Measurements from ENCODE around the gene IL17REL.

Gene IL17REL

DNA sequence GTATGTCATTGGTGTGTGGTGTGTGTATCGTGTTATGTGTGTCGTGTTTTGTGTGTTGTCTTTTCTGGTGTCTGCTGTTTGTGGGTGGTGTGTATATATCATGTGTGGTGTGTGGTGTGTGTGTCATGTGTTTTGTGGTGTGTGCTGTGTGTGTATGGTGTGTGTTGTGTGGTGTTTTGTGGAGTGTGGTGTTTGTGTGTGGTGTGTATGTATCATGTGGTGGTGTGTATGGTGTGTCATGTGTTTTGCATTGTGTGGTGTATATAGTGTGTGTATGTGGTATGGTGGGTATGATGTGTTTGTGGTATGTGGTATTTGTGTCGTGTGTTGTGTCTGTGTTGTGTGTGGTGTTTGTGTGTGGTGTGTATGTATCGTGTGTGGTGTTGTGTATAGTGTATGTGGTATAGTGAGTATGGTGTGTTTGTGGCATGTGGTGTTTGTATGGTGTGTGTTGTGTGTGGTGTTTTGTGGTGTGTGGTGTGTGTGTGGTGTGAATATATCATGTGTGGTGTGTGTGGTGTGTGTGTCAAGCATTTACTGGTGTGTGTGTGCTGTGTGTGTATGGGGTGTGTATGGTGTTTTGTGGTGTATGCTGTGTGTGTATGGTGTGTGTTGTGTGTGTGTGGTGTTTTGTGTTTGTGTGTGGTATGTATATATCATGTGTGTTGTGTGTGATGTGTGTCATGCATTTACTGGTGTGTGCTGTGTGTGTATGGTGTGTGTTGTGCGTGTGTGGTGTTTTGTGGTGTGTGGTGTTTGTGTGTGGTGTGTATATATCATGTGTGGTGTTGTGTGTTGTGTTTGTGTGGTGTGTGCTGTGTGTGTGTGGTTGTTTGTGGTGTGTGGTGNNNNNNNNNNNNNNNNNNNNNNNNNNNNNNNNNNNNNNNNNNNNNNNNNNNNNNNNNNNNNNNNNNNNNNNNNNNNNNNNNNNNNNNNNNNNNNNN, 39.3 kb downstream of the IL17REL start:
- no peak for DNase-seq
- intact Hi-C loops (cut with DNase I): no loop called here

DNA sequence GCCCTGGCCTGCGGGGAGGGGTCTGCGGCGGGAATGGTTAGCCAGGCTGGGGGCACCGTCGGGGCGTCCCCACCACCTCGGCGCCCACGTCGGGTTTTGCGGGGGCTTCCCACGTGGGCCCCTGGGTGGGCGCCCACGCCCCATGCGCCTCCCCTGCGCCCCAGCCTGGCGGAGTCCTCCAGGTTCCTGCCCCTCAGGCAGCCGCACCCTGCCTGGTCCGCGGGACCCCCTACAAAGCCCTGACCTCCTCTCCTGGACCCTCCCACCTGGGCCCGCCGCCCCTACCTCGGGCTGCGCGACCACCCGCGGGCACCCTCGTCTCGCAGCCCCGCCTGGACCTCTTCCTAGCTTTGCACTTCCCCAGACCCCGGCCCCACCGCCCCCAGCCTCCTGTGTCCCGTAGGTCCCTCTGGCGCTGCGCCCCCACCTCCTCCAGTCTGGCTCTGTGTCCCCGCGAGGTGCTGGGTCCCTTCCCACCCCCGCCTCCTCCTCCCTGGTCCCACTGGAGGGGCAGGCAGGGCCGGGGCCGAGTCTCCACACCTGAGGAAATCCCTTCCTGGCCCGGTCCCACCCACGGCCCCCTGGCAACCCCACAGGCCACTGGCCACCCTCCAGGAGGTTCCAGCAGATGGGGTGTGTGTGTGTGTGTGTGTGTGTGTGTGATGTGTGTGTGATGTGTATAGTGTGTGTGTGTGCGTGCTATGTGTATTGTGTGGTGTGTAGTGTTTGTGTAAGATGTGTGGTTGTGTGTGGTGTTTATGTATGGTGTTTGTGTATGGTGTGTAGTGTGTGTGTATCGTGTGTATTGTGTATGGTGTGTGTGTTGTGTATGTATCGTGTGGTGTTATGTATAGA, 40.2 kb downstream of the IL17REL start:
- intact Hi-C loops (cut with DNase I): no loop called here
- DNase-seq: peak in 8 of 10 donors; percentile 6 to 69 (median 10)

DNA sequence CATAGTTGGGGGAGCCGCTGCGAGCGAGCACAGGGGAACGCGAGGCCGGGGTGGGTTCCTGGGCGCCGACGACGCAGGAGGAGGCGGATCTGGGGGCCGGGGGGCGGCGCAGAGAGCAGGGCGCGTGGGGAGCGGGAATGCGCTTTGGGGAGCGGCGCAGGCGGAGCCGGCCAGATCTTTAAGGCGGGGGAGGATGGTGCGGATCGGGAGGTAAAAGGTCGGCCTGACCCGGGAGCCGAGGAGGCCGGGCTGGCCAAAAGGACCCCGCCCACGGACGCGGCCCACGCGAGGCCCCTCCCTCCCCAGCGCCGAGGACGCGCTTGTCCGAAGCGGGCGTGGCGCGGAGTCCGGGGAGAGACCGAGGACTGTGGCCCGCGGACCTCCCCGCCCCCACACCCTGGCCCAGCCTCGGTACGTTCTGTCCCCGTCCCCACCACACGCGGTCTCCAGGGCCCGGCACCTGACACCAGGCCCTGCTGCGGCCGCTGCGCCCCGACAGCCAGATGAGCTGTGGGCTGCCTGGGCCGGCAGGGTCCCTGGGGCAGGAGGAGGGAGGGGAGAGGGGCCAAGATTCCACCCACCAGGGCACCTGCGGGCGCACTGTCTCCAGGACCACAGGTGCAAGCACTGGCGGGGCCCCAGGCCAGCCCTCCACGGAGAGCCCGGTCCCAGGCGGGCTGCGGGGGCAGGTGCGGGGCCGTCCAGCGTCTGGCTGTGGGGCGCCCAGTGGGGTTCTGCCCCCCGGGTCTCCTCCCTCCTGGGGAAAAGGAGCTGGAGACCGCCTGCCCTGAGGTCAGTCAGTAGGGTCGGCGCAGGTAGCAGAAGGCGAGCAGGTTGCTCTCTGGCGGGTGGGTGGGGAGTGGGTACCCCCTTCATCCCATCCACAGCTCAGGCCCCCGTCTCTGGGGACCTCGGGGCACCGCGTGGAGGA, 41.1 kb downstream of the IL17REL start:
- intact Hi-C loops (cut with DNase I): no loop called here
- DNase-seq: peak; percentile 22 to 94 (median 53)

DNA sequence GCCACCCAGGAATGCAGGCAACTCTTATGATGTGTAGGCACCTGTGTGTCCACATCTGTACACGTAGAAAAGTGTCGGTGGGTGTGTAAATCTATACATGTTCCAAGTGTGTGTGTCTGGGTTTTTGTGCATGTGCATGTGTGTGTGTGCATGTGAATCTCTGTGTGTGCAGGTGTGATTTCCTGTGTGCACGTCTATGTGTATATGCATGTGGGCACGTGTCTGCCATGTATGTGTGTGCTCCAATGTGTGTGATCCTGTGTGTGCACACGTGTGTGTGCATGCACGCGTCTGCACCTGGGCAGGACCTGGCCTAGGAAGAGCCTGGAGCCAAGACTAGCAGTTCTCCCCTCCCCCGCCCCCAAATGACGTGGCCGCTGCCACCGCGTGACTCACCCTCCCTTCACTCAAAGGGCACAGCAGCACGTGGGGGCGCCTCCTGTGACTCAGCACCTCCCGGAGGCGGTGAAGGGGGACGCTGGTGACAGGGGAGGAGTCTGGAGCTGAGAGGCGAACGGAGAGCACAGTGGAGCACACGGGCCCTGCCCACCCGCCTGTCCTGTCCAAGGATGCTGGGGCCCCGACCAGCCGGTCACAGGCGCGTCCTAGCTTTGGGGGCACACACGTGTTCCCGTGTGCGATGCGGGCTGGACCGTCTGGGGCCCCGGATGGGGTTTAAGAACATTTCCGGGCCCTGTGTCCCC, 41.9 kb downstream of the IL17REL start:
- DNase-seq: peak; percentile 81 to 99 (median 88)
- intact Hi-C loops (cut with DNase I): no loop called here

DNA sequence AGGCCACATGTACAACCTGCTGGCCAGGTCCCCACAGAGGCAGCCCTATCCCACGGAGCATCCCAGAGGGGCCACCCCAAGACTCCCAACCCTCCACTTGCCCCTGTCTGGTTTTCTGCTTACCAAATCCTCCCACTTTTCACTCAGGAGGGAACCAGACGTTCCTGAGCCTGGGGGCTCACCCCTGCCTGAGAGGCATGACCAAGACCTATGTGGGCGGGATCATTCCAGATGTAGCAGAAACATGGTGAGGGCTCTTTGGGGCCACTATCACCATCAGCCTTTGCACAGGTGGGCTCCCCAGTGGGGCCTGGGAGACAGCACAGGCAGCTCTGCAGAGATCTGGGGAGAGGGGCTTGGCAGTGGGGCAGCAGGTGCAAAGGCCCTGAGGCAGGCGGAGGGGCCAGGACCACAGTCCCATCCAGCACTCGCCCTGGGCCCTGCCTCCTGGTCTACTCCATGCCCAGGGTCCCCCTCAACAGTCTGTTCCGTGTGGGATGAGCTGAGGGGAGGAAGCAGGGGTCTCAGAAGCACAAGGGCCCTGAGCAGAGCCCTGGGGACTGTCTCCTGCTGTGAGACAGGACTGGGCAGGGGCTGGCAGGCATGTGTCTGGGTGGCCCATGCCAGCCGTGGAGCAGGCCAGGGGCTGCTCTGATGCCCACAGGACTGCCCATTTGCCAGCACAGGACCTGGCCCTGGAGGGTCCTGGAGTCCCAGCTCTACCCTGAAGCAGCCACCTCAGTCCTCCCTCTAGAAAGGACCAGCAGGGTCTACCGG, 42.6 kb downstream of the IL17REL start:
- DNase-seq: peak in 6 of 10 donors; percentile 1 to 79 (median 28)
- intact Hi-C loops (cut with DNase I): loop anchor here (5.0 kb wide), 1 partner anchor 38 kb away; no protein-coding TSS in a partner anchor

DNA sequence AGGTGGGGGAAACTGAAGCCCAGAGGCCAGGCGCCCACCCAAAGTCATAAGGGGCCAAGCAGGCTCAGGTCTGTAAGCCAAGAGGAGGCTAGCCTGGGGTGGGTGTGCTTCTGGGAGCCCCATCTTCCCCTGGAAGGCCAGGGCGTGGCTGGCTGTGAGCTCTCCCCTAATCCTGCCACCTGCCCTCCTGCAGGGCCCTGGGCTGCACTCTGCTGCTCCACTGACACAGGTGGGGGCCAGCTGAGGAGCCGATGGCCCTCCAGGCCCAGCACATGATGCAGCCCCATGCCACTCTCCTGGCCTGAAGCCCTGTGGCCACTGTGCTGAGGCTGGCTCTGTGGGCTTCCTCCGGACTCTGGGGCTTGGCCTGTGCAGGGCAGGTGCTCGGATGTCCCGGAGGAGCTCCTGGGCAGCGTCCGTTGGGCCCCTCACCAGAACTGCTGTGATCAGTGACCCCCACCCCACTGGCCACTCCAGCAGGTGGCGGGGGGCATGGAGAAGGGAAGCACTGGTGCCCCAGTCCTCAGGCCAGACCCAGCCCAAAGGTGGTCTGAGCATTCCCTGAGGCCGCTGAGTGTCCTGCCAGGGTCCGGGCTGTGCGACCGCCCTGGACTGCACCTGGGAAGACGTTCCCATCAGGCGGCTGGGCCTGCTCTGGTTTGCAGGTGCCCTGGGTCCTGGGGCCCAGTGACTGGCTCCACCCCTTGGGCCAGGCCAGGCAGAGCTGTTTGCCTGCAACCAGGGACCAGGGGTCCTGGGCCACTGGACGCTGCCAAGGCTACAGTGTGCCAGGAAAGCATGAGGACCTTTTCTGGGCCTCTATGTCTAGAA, 43.5 kb downstream of the IL17REL start:
- intact Hi-C loops (cut with DNase I): loop anchor here (5.0 kb wide), 1 partner anchor 37 kb away; no protein-coding TSS in a partner anchor
- DNase-seq: peak in 8 of 10 donors; percentile 1 to 82 (median 14)

DNA sequence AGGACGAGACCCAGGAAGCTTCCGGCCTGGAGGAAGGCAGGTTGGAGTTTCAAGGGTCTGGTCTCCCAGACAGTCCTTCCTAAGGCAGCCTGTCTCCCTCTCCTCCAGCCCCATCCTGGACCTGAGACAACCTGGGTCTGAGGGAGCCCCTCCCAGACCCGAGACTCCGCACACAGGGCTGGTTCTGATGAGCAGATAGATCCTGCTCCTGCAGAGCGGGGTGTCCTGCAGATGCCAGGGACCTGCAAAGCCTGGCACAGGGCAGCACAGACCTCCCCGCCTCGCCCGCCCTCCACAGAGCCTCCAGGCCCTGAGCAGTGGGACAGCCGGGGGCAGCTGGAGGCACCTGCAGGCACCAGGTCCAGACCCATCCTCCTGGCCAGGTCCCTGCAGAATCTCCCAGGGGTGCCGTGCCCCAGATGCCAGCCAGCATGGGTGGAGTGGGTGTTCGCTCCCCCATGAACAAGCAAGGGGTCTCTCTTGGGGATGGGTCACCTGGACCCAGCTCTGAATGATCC, 44.2 kb downstream of the IL17REL start:
- DNase-seq: peak in 9 of 10 donors; percentile 2 to 87 (median 19)
- intact Hi-C loops (cut with DNase I): loop anchor here (5.0 kb wide), 1 partner anchor 36 kb away; no protein-coding TSS in a partner anchor

DNA sequence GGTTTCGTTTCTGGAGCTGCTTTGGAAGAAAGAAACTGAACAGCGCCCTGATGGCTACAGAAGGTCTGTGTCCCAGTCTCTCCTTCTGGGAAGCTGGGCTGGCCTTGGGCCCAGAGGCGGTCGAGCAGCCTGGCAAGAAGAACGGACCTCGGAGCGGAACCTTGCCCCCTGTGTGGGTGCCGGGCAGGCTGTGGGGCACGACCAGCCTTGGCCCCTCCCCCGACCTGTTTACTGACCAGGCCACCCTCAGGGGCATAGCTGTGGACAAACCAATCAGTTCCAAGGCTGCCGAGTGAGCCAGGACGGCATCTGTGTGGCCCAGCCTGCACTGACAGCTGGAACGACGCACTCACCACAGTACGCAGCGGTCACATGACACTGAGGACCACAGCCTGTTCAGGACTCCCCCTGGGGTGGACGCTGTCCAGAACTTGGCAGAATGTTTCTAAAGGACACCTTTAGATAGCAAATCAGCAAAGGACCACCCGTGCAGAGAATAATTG, 44.8 kb downstream of the IL17REL start:
- DNase-seq: peak; percentile 16 to 94 (median 62)
- intact Hi-C loops (cut with DNase I): loop anchor here (5.0 kb wide), 1 partner anchor 35 kb away; no protein-coding TSS in a partner anchor

DNA sequence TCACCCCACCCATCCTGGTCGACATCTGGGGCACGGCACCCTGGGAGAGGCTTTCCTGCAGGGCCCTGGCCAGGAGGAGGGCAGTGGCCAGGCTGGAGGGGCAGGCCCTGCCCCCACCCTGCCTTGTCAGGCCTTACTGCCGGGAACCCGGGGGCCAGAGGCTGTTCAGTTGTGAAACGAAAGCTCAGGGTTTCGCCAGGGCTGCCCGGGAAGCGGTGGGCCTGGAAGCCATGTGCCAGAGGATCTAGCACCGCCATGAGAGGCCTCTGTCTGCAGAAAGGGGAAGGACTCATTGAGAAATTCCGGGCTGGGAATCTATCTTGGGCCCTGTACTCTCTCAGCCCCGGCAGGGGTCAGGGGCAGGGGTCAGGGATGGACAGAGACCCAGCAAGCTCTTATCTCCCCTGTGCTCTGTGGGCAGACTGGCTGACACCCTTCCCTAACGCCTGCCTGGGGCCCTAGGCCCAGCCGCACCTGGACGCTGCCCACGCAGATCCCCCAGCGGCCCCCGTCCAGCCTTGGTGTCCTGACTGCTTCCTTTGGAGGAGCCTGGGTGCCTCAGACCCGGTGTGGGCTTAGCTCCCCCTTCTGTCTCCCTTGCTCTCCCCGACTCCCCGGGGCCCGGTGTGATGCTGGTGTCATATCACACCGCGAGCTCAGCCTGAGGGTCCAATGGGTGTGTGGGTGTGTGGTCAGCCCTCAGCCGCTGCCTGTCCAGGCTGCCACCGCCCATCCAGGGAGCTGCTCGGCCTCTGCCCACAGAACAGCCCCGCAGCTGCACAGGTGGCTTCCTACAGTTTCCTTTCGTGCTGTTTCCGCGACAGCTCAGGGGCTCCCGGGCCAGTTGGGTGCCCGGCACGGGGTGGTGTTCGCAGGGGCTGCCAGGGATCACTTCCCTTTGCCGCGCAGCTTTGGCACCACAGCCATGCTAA, 45.5 kb downstream of the IL17REL start:
- intact Hi-C loops (cut with DNase I): loop anchor here (5.0 kb wide), 1 partner anchor 35 kb away; no protein-coding TSS in a partner anchor
- peak; percentile 7 to 93 (median 34) for DNase-seq

DNA sequence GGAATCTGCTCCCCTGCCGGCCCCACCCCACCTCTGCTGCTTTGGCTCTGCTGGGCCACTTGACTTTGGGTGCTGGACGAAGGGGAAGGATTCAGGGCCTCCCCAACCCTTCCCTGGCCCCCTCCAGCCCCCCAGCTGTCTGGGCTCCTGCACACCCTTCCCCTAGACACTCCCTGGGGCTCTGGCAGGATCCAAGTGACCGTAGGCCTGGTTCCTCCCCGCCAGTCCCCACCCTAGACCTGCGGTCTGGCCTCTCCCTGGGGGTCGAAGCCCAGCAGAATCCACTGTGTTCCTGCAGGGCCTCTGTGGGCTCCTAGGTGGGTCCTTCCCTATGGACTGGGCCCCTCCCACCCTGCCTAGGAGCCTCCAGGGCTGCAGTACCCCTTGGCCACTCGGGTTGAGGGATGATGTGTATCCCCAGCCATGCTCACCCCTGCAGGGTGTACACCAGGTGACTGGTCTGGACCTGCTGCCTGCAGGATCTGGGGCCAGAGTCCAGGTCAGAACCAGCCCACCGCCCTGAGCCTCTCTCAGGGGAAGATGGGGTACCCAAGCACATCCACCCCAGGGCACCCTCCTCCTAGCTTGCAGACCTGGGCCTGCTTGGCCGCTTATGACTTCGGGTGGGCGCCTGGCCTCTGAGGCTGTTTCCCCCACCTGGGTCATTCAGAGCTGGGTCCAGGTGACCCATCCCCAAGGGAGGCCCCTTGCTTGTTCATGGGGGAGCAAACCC, 46.4 kb downstream of the IL17REL start:
- peak in 8 of 10 donors; percentile 1 to 81 (median 18) for DNase-seq
- intact Hi-C loops (cut with DNase I): loop anchor here (5.0 kb wide), 1 partner anchor 34 kb away; no protein-coding TSS in a partner anchor

DNA sequence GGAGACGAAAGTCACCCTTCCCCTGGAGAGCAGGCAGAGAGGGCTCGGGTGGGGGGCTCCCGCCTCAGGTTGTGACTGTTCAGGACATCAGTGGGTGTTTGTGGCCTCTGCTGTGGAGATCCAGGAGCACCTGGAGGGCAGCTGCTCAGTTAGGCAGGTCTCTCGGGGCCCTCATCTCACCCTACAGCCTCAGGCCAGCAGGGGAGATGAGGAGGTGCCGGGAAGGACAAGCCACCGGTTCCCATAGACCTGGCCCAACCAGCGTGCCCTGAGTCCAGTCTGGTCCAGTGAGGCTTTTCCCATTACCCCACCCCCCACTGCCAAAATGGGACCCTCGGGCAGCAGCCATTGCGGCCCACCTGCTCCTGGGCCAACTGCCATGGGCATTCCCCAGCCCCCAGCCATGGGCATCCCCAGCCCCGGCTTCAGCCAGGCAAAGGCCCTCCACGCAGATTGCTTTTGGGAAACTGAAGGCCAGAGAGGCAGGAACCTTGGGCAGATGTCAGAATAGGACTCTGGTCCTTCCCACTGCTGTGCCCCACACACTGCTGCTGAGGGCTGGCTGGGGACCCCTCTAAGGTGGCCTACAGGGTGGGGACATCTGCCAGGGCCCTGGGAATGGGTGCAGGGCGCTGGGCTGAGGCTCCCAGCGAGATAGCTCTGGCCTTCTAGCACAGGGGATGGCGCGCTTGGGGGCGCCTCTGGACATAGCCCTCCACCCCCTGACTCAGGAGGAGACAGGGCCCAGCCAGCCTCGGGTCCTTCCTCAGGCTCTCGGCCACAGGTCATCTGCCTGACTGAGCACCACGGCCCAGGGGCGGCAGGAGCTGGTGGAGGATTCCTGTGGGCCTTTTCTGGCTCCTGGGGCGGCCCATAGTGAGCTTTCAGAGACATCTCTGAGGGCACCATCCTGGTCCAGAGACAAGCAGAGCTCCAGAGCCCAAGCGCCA, 47.2 kb downstream of the IL17REL start:
- DNase-seq: peak in 9 of 10 donors; percentile 0 to 79 (median 9)
- intact Hi-C loops (cut with DNase I): loop anchor here (5.0 kb wide), 1 partner anchor 33 kb away; no protein-coding TSS in a partner anchor

DNA sequence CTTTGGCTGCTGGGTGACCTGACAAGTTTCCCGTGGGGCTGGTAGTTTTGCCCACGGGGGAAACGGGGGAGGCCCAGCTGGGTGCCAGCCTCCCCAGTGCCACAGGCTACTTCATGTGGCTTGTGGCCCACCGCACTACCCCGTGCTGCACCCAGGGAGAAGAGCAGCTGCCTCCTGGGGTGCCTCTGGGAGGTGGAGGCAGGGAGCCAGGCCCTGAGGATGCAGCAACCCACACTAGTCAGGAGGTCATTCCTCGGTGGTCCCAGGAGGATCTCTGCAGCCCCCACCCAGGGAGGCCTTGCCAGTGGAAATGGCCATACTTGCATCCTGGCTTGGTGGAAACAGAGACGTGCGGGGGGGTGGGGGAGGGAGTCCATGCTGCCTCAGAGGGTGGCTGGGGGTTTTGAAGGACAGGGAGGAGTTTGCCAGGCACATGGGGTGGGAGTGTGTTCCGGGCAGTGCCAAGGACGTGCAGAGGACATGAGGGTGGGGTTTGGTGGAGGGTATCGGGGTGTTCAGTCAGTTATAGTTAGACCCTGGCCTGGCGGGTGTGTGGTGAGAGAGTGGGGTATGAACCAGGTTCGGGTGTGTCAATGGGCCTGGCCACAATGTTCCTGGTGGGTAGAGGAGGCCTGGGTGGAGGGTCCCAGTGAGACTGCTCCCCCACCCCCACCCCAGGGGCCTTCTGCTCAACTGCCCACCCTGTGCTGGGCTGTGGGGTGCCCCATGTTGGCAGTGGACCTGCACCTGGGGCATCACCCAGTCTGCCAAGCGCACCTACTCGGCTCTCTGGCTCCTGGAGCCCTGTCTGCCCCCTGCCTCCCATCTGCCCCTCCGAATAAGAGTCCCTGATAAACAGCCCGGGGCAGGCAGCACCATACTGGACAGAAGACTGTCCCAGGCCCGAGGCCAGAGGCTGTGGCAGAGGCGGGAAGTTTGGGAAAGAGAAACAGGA, 48.2 kb downstream of the IL17REL start:
- DNase-seq: peak in 6 of 10 donors; percentile 1 to 75 (median 10)
- intact Hi-C loops (cut with DNase I): loop anchor here (5.0 kb wide), 1 partner anchor 32 kb away; no protein-coding TSS in a partner anchor

DNA sequence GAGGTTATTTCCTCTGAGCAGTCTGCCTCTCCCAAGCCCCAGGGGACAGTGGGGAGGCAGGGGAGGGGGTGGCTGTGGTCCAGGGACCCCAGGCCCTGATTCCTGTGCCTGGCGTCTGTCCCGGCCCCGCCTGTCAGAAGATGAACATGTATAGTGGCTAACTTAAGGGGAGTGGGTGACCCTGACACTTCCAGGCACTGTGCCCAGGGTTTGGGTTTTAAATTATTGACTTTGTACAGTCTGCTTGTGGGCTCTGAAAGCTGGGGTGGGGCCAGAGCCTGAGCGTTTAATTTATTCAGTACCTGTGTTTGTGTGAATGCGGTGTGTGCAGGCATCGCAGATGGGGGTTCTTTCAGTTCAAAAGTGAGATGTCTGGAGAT, 48.9 kb downstream of the IL17REL start:
- intact Hi-C loops (cut with DNase I): no loop called here
- peak in 3 of 10 donors; percentile 1 to 7 (median 6) for DNase-seq
